ENCODE data around the gene ADAMTSL5. TPM values are rescaled to one million over a fixed set of nuclear protein-coding genes. Genes with fewer than 3 reads are reported as not detected.

Gene ADAMTSL5
- total RNA-seq, 2 experiments from 2014 or later = 0.34 TPM; not detected in 1

DNA sequence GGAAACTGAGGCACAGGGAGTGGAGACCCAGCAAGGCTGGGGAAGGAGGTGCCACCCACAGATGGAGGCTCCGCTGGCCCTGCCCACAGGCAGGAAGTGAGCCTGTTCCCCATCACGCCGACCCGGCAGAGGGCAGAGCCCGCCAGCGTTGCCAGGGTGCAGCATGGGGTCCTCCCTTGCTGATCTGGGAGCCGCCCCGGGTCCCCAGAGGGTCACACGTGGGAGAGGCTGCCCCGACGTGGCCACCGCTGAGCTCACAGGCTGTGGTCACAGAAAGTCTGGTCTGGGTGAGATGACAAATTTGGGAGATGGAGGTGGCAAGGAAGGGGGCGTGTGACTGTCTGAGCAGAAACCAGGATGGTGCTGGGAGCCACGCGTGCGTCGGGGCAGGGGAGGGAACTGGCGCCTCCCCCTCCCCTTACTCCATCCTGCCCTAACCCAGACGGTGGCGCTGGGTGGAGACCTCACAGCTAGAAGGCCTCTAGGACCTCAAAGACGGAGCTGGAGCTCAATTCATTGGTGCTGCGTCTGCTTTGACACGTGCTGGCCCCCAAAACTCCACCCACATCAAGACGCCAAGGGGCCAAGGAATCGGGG is 47.6 kb upstream of the ADAMTSL5 start:
- CTCF ChIA-PET (ENCODE audit: unreplicated experiment) = no interaction called here
- H3K79me2 ChIP-seq (ENCODE audit: insufficient read depth, low read depth, low read length) = no peaks in the 10 kb centered on the region

DNA sequence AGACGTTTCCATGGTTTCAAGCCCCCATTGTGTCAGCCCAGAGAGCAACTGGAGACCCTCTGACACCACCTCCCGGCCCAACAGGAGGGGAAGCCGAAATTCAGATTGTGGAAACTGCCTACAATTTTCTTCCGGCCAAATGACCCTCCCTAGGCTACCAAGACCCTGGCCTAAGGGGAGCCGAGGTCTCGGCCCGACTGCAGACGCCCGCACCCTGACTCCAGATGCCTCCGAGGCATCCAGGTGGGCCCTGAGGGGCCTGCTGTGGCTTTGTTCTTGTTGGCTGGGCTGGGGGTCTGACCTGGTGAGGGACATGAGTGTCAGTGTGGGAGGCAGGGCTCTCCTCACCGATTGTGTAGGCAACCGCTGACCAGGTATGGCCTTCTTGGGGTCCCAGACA is 45.7 kb upstream of the ADAMTSL5 start:
- intact Hi-C loops (cut with micrococcal nuclease; ENCODE audit: unreplicated experiment) = no loop called here
- H3K4me1 ChIP-seq (ENCODE audit: insufficient read depth, low read length, poor library complexity, severe bottlenecking) = no peaks in the 10 kb centered on the region
- H4K20me1 ChIP-seq (ENCODE audit: insufficient read depth, low read length) = no peaks in the 10 kb centered on the region
- no peaks in the 10 kb centered on the region for H3K79me2 ChIP-seq (ENCODE audit: insufficient read depth, low read depth, low read length)
- H3K4me2 ChIP-seq (ENCODE audit: low read length) = no peak overlapping the region
- POLR2A ChIA-PET = no interaction called here
- no peak for DNase-seq (ENCODE audit: low spot score)
- no peak for TF ChIP-seq CTCF (conservative IDR thresholded peaks at IDR 0.05; ENCODE audit: low read length)
- TF ChIP-seq EZH2phosphoT487 (IDR thresholded peaks at IDR 0.05; ENCODE audit: borderline replicate concordance, low read depth, low read length) = no peak
- H3K27ac ChIP-seq (ENCODE audit: low read depth, low read length, poor library complexity, severe bottlenecking) = no peak overlapping the region
- H3K9me3 ChIP-seq (ENCODE audit: low read length) = no peaks in the 10 kb centered on the region
- no peaks in the 10 kb centered on the region for H3K36me3 ChIP-seq (ENCODE audit: insufficient read depth, low read length)
- no peaks in the 10 kb centered on the region for H3K9me2 ChIP-seq (ENCODE audit: insufficient read depth, low read length)
- no TSS peak for BruUV-seq (replicated peaks)
- CTCF ChIA-PET (ENCODE audit: unreplicated experiment) = interaction anchor here (0.6 kb wide), 1 partner anchor 10 kb away, joined by 3 read pairs; no protein-coding TSS in a partner anchor
- no peak overlapping the region for H3K4me3 ChIP-seq (ENCODE audit: low read depth, low read length, poor library complexity, severe bottlenecking)
- no peak overlapping the region for H2AFZ ChIP-seq (ENCODE audit: low read length)

More for the DNA sequence above, 47.6 kb upstream of the ADAMTSL5 start:
- no peak overlapping the region for H3K27ac ChIP-seq (ENCODE audit: low read depth, low read length, poor library complexity, severe bottlenecking)
- H3K4me1 ChIP-seq (ENCODE audit: insufficient read depth, low read length, poor library complexity, severe bottlenecking) = no peaks in the 10 kb centered on the region
- no peaks in the 10 kb centered on the region for H3K9me3 ChIP-seq (ENCODE audit: low read length)
- no peak overlapping the region for H3K4me3 ChIP-seq (ENCODE audit: low read depth, low read length, poor library complexity, severe bottlenecking)
- no peaks in the 10 kb centered on the region for H3K36me3 ChIP-seq (ENCODE audit: insufficient read depth, low read length)
- no peak for DNase-seq (ENCODE audit: low spot score)
- H3K9me2 ChIP-seq (ENCODE audit: insufficient read depth, low read length) = no peaks in the 10 kb centered on the region
- TF ChIP-seq CTCF (conservative IDR thresholded peaks at IDR 0.05; ENCODE audit: low read length) (no peak), EZH2phosphoT487 (IDR thresholded peaks at IDR 0.05; ENCODE audit: borderline replicate concordance, low read depth, low read length) (no peak)
- no peak overlapping the region for H3K4me2 ChIP-seq (ENCODE audit: low read length)
- BruUV-seq (replicated peaks) = no TSS peak
- POLR2A ChIA-PET = no interaction called here
- no peaks in the 10 kb centered on the region for H4K20me1 ChIP-seq (ENCODE audit: insufficient read depth, low read length)
- intact Hi-C loops (cut with micrococcal nuclease; ENCODE audit: unreplicated experiment) = no loop called here
- no peak overlapping the region for H2AFZ ChIP-seq (ENCODE audit: low read length)

- Histone ChIP-seq H2AFZ (ENCODE audit: low read length) (no peak overlapping the region), H3K4me2 (ENCODE audit: low read length) (no peak overlapping the region), H3K27ac (ENCODE audit: low read depth, low read length, poor library complexity, severe bottlenecking) (no peak overlapping the region), H3K4me1 (ENCODE audit: insufficient read depth, low read length, poor library complexity, severe bottlenecking) (no peaks in the 10 kb centered on the region), H3K4me3 (ENCODE audit: low read depth, low read length, poor library complexity, severe bottlenecking) (no peak overlapping the region), H3K9me3 (ENCODE audit: low read length) (no peaks in the 10 kb centered on the region), H3K9me2 (ENCODE audit: insufficient read depth, low read length) (no peaks in the 10 kb centered on the region), H3K36me3 (ENCODE audit: insufficient read depth, low read length) (no peaks in the 10 kb centered on the region), H4K20me1 (ENCODE audit: insufficient read depth, low read length) (no peaks in the 10 kb centered on the region), H3K79me2 (ENCODE audit: insufficient read depth, low read depth, low read length) (no peaks in the 10 kb centered on the region)
- no TSS peak for BruUV-seq (replicated peaks)
- CTCF ChIA-PET (ENCODE audit: unreplicated experiment) = no interaction called here
- no peak for DNase-seq (ENCODE audit: low spot score)
- POLR2A ChIA-PET = no interaction called here
- TF ChIP-seq CTCF (conservative IDR thresholded peaks at IDR 0.05; ENCODE audit: low read length) = no peak
- TF ChIP-seq EZH2phosphoT487 (IDR thresholded peaks at IDR 0.05; ENCODE audit: borderline replicate concordance, low read depth, low read length) = no peak
- intact Hi-C loops (cut with micrococcal nuclease; ENCODE audit: unreplicated experiment) = no loop called here
Observed at GRCh38 chr19:1556390-1557070, 43.7 kb upstream of the ADAMTSL5 start.
